MM.1S (cell line): ENCODE data around the gene IL17D.

Experiments used
- DNase-seq: peaks from one replicate; pipeline ENCODE4 v3.0.0-alpha.2; 2015
- H2AFZ ChIP-seq: fragments of 300-600 bp; sonication (generic); 2 replicates; pipeline ENCODE4 v1.6.0; 2016; ENCODE audit warnings: antibody characterized with exemption, low read length
- H3F3A ChIP-seq: fragments of 300-600 bp; sonication (generic); 2 replicates; pipeline ENCODE4 v1.6.1; 2016; ENCODE audit warnings: mild to moderate bottlenecking, antibody characterized with exemption, low read length, moderate library complexity, mixed read lengths; ENCODE audit not compliant: insufficient read depth
- H3K27ac ChIP-seq: fragments of 300-600 bp; sonication (generic); 2 replicates; pipeline ENCODE4 v1.5.1; 2016; ENCODE audit warnings: mild to moderate bottlenecking, low read length
- H3K27me3 ChIP-seq: fragments of 300-600 bp; sonication (generic); replicated peaks from 2 replicates; pipeline ENCODE4 v1.6.0; 2016; ENCODE audit warnings: low read length; ENCODE audit not compliant: insufficient read depth
- H3K36me3 ChIP-seq: fragments of 300-600 bp; sonication (generic); replicated peaks from 2 replicates; pipeline ENCODE4 v1.6.1; 2016; ENCODE audit warnings: mild to moderate bottlenecking, low read length, mixed read lengths; ENCODE audit not compliant: insufficient read depth
- H3K4me1 ChIP-seq: fragments of 300-600 bp; sonication (generic); 2 replicates; pipeline ENCODE4 v1.6.1; 2016; ENCODE audit warnings: low read length, mixed read lengths
- H3K4me2 ChIP-seq: fragments of 300-600 bp; sonication (generic); 2 replicates; pipeline ENCODE4 v1.6.0; 2016; ENCODE audit warnings: low read depth, low read length
- H3K4me3 ChIP-seq: fragments of 300-600 bp; sonication (generic); 2 replicates; pipeline ENCODE4 v1.5.1; 2016; ENCODE audit warnings: low read length, mixed read lengths
- H3K79me2 ChIP-seq: fragments of 300-600 bp; sonication (generic); 2 replicates; pipeline ENCODE4 v1.6.1; 2016; ENCODE audit warnings: mixed run types, low read length, mixed read lengths
- H3K9ac ChIP-seq: fragments of 300-600 bp; sonication (generic); 2 replicates; pipeline ENCODE4 v1.6.1; 2016; ENCODE audit warnings: low read length, mixed read lengths
- H3K9me2 ChIP-seq: fragments of 300-600 bp; sonication (generic); replicated peaks from 2 replicates; pipeline ENCODE4 v1.6.1; 2016; ENCODE audit warnings: mild to moderate bottlenecking, low read length, mixed read lengths; ENCODE audit not compliant: insufficient read depth
- H3K9me3 ChIP-seq: fragments of 300-600 bp; sonication (generic); replicated peaks from 2 replicates; pipeline ENCODE4 v1.6.1; 2016; ENCODE audit warnings: mild to moderate bottlenecking, low read length, mixed read lengths; ENCODE audit not compliant: insufficient read depth
- H4K20me1 ChIP-seq: fragments of 300-600 bp; sonication (generic); 2 replicates; pipeline ENCODE4 v1.6.1; 2016; ENCODE audit warnings: mild to moderate bottlenecking, low read length, moderate library complexity, mixed read lengths; ENCODE audit not compliant: insufficient read depth
- CTCF ChIP-seq: fragments of 300-600 bp; sonication (generic); IDR thresholded peaks from 2 replicates; pipeline ENCODE4 v1.5.1; 2016; ENCODE audit warnings: antibody characterized with exemption, low read length, mixed read lengths
- EZH2 ChIP-seq: fragments of 300-600 bp; sonication (generic); optimal IDR thresholded peaks from 2 replicates; pipeline ENCODE3; 2017; ENCODE audit warnings: low read depth, mild to moderate bottlenecking, antibody characterized with exemption, low read length, mixed read lengths
- EZH2phosphoT487 ChIP-seq: fragments of 300-600 bp; sonication (generic); IDR thresholded peaks from 2 replicates; pipeline ENCODE4 v1.6.1; 2018; ENCODE audit warnings: antibody characterized with exemption, low read length

IL17D gene

GRCh38 chr13:20669162-20669561 lies 34.3 kb upstream of the IL17D start:
- Histone ChIP-seq H3K27me3 (no peaks in the 10 kb centered on the region), H3K36me3 (no peaks in the 10 kb centered on the region), H3K79me2 (no peaks in the 10 kb centered on the region), H3K9me3 (no peaks in the 10 kb centered on the region), H3K9ac (no peak overlapping the region), H3K27ac (peak overlapping the region; percentile 46; the same call in 1 of the 2 replicates), H2AFZ (no peak overlapping the region), H3K9me2 (no peaks in the 10 kb centered on the region), H3F3A (no peaks in the 10 kb centered on the region), H3K4me2 (peak overlapping the region; percentile 21; the same call in 1 of the 2 replicates), H4K20me1 (no peaks in the 10 kb centered on the region), H3K4me3 (no peak overlapping the region), H3K4me1 (peaks cover 15% of the 10 kb centered on the region)
- TF ChIP-seq EZH2phosphoT487, result no peak
- TF ChIP-seq EZH2, result no peak
- TF ChIP-seq CTCF, result no peak
- DNase-seq, result peak; percentile 73

- Histone ChIP-seq H3K4me3 (no peak overlapping the region), H3K27me3 (no peaks in the 10 kb centered on the region), H2AFZ (no peak overlapping the region), H3K27ac (no peak overlapping the region), H3K4me2 (no peak overlapping the region), H3K79me2 (no peaks in the 10 kb centered on the region), H3K9me3 (no peaks in the 10 kb centered on the region), H3K4me1 (peaks cover 15% of the 10 kb centered on the region), H3F3A (no peaks in the 10 kb centered on the region), H4K20me1 (no peaks in the 10 kb centered on the region), H3K9ac (no peak overlapping the region), H3K9me2 (no peaks in the 10 kb centered on the region), H3K36me3 (no peaks in the 10 kb centered on the region)
- no peak for DNase-seq
- TF ChIP-seq EZH2phosphoT487 (no peak), EZH2 (no peak)
Observed at GRCh38 chr13:20671789-20672188, 31.7 kb upstream of the IL17D start.

- H4K20me1 ChIP-seq, result no peaks in the 10 kb centered on the region
- H2AFZ ChIP-seq, result no peak overlapping the region
- TF ChIP-seq EZH2 (no peak), EZH2phosphoT487 (no peak)
- no peaks in the 10 kb centered on the region for H3K9me2 ChIP-seq
- H3K9ac ChIP-seq, result no peak overlapping the region
- H3K27ac ChIP-seq, result no peak overlapping the region
- DNase-seq, result no peak
- H3K27me3 ChIP-seq, result no peaks in the 10 kb centered on the region
- H3K4me3 ChIP-seq, result no peak overlapping the region
- no peaks in the 10 kb centered on the region for H3K79me2 ChIP-seq
- no peaks in the 10 kb centered on the region for H3K36me3 ChIP-seq
- no peaks in the 10 kb centered on the region for H3K9me3 ChIP-seq
- no peak overlapping the region for H3K4me2 ChIP-seq
- peaks cover 13% of the 10 kb centered on the region for H3K4me1 ChIP-seq
- H3F3A ChIP-seq, result no peaks in the 10 kb centered on the region
Observed at GRCh38 chr13:20672772-20673171, 30.7 kb upstream of the IL17D start.

- H4K20me1 ChIP-seq, result no peaks in the 10 kb centered on the region
- no peaks in the 10 kb centered on the region for H3K79me2 ChIP-seq
- no peaks in the 10 kb centered on the region for H3F3A ChIP-seq
- no peaks in the 10 kb centered on the region for H3K9me2 ChIP-seq
- H3K9me3 ChIP-seq, result no peaks in the 10 kb centered on the region
- TF ChIP-seq CTCF (no peak), EZH2phosphoT487 (no peak), EZH2 (no peak)
- no peaks in the 10 kb centered on the region for H3K36me3 ChIP-seq
- peaks cover 4% of the 10 kb centered on the region for H3K4me1 ChIP-seq
- DNase-seq, result no peak
- no peak overlapping the region for H2AFZ ChIP-seq
- no peak overlapping the region for H3K9ac ChIP-seq
- no peak overlapping the region for H3K4me2 ChIP-seq
- no peak overlapping the region for H3K4me3 ChIP-seq
- H3K27me3 ChIP-seq, result no peaks in the 10 kb centered on the region
- no peak overlapping the region for H3K27ac ChIP-seq
Observed at GRCh38 chr13:20673715-20674114, 29.8 kb upstream of the IL17D start.
